HEK293T (cell line): Measurements from ENCODE around the gene BACH2.

Source experiments
- BHLHE40 ChIP-seq: fragments of 450-650 bp; IDR thresholded peaks from 2 replicates; pipeline ENCODE4 v1.6.1; 2016; ENCODE audit warnings: mild to moderate bottlenecking, moderate library complexity, borderline replicate concordance
- FOXM1 ChIP-seq: fragments of 450-650 bp; IDR thresholded peaks from 2 replicates; pipeline ENCODE4 v1.6.1; 2017; ENCODE audit warnings: mild to moderate bottlenecking, borderline replicate concordance
- SP1 ChIP-seq: fragments of 450-650 bp; IDR thresholded peaks from 2 replicates; pipeline ENCODE4 v1.6.1; 2017
- TARDBP ChIP-seq: fragments of 450-650 bp; IDR thresholded peaks from 2 replicates; pipeline ENCODE4 v1.6.1; 2016

GRCh38 chr6:90203672-90204071, 93.0 kb downstream of the BACH2 start:
- no peak for TF ChIP-seq SP1
- no peak for TF ChIP-seq BHLHE40
- no peak for TF ChIP-seq FOXM1
- TF ChIP-seq TARDBP, result no peak
